ENCODE measurements around the gene NAA40.

- TF ChIP-seq POLR2A (IDR thresholded peaks at IDR 0.05; ENCODE audit: low read length) = no peak
- TF ChIP-seq GATA1 (IDR thresholded peaks at IDR 0.05; ENCODE audit: low read depth, low read length) = no peak
Measured at GRCh38 chr11:63997104-63997700, 58.4 kb downstream of the NAA40 start.

All from erythroblast (primary cell).